HepG2 (cell line): ENCODE results near the gene PHKG1. TPM values are rescaled to one million over a fixed set of nuclear protein-coding genes. Genes with fewer than 3 reads are reported as not detected.
A peak's percentile ranks its signal among the peaks of the same experiment; 100 is the strongest.

ENCODE experiments used
- AFF4 ChIP-seq: sonication (generic); formaldehyde crosslinking; IDR thresholded peaks from 2 replicates; pipeline ENCODE4 v1.4.0; 2020; ENCODE audit warnings: missing genetic modification reagents
- DZIP1 ChIP-seq: sonication (generic); formaldehyde crosslinking; IDR thresholded peaks from 2 replicates; pipeline ENCODE4 v1.5.0; 2020; ENCODE audit warnings: mild to moderate bottlenecking, missing genetic modification reagents
- HDAC1 ChIP-seq: sonication (generic); formaldehyde crosslinking; IDR thresholded peaks from 2 replicates; pipeline ENCODE4 v1.5.1; 2020; ENCODE audit warnings: mild to moderate bottlenecking, missing genetic modification reagents
- HMG20A ChIP-seq: IDR thresholded peaks from 2 replicates; pipeline ENCODE4 v1.6.1; 2016; ENCODE audit warnings: borderline replicate concordance
- IKZF4 ChIP-seq: sonication (generic); formaldehyde crosslinking; IDR thresholded peaks from 2 replicates; pipeline ENCODE4 v1.5.1; 2020; ENCODE audit warnings: borderline replicate concordance, mild to moderate bottlenecking, low read depth, missing genetic modification reagents; ENCODE audit errors: not compliant biosample characterization
- JARID2 ChIP-seq: sonication (generic); formaldehyde crosslinking; IDR thresholded peaks from 2 replicates; pipeline ENCODE4 v1.8.1; 2023; ENCODE audit warnings: missing genetic modification reagents, inconsistent platforms; ENCODE audit not compliant: insufficient replicate concordance
- KDM6A ChIP-seq: IDR thresholded peaks from 2 replicates; pipeline ENCODE4 v1.6.1; 2016; ENCODE audit warnings: low read depth
- LBX2 ChIP-seq: sonication (generic); formaldehyde crosslinking; IDR thresholded peaks from 2 replicates; pipeline ENCODE4 v1.5.0; 2020; ENCODE audit warnings: missing genetic modification reagents, mild to moderate bottlenecking, borderline replicate concordance
- LRRFIP1 ChIP-seq: sonication (generic); formaldehyde crosslinking; conservative IDR thresholded peaks from 2 replicates; pipeline ENCODE4 v1.4.0; 2020; ENCODE audit warnings: missing genetic modification reagents
- MEIS2 ChIP-seq: sonication (generic); formaldehyde crosslinking; IDR thresholded peaks from 2 replicates; pipeline ENCODE4 v1.9.0; 2021; ENCODE audit warnings: mild to moderate bottlenecking, missing genetic modification reagents
- NFE2L2 ChIP-seq: fragments of 150-350 bp; IDR thresholded peaks from 2 replicates; pipeline ENCODE4 v1.6.1; 2014; ENCODE audit warnings: low read length
- NFYC ChIP-seq: IDR thresholded peaks from 2 replicates; pipeline ENCODE4 v1.6.1; 2016; ENCODE audit warnings: missing genetic modification reagents, missing compliant biosample characterization
- PHB2 ChIP-seq: fragments of 450-650 bp; IDR thresholded peaks from 2 replicates; pipeline ENCODE4 v1.6.1; 2018; ENCODE audit not compliant: partially characterized antibody
- POLR2AphosphoS2 ChIP-seq: IDR thresholded peaks from 2 replicates; pipeline ENCODE4 v1.6.1; 2011; ENCODE audit warnings: low read depth, low read length, improper control_type of control experiment
- RNF2 ChIP-seq: fragments of 450-650 bp; conservative IDR thresholded peaks from 2 replicates; pipeline ENCODE4 v1.6.1; 2016; ENCODE audit warnings: low read depth
- ZFY ChIP-seq: sonication (generic); formaldehyde crosslinking; IDR thresholded peaks from 2 replicates; pipeline ENCODE4 v1.4.0; 2020; ENCODE audit warnings: missing genetic modification reagents
- ZNF274 ChIP-seq: sonication (generic); formaldehyde crosslinking; IDR thresholded peaks from 2 replicates; pipeline ENCODE4 v1.5.1; 2020; ENCODE audit warnings: mild to moderate bottlenecking, missing genetic modification reagents
- ZNF326 ChIP-seq: sonication (generic); formaldehyde crosslinking; IDR thresholded peaks from 2 replicates; pipeline ENCODE4 v1.4.0; 2020; ENCODE audit warnings: missing genetic modification reagents, borderline replicate concordance
- ZNF607 ChIP-seq: sonication (generic); formaldehyde crosslinking; IDR thresholded peaks from 2 replicates; pipeline ENCODE4 v1.5.1; 2020; ENCODE audit warnings: missing genetic modification reagents, mild to moderate bottlenecking, borderline replicate concordance
- polyA plus RNA-seq, 8 experiments: library from polyadenylated mRNA; depleted of rRNA in 3 of 8; stranded (reverse) in 7 of 8; unstranded in 1 of 8; fragments of >200 nt; fragmentation: Illumina TruSeq in 4 of 8; extraction: Trizol in 4 of 8; gene quantifications; 2 replicates each; pipeline versions ENCODE4 v1.2.1 to v1.2.3, GENCODE V29; 2011 to 2016; ENCODE audit warnings: low read depth in 4 of 8, missing spikeins in 1 of 8, mixed read lengths in 1 of 8; ENCODE audit not compliant: insufficient read depth in 1 of 8
- total RNA-seq, 5 experiments: library from RNA; depleted of rRNA; stranded (reverse); fragments of >200 nt; fragmentation: Illumina TruSeq; extraction: Trizol; gene quantifications; 2 replicates each; pipeline ENCODE4 v1.2.3, GENCODE V29; 2016; ENCODE audit warnings: low read depth in 1 of 5

The PHKG1 gene
- total and polyA plus RNA-seq, 2 of the 13 experiments (the other 11 are each of a cell fraction or from before 2014, with no cell fraction given): 0.44 to 0.71 TPM

- TF ChIP-seq HDAC1 (CRISPR knock-in tag) (peak; percentile 50), LBX2 (CRISPR knock-in tag) (no peak), IKZF4 (CRISPR knock-in tag) (no peak), ZFY (CRISPR knock-in tag) (no peak), NFYC (CRISPR knock-in tag) (no peak), DZIP1 (CRISPR knock-in tag) (no peak), KDM6A (no peak), RNF2 (no peak), MEIS2 (CRISPR knock-in tag) (no peak), ZNF274 (CRISPR knock-in tag) (0 out of 2 replicates have a peak, but pooled peaks have one; percentile 48), AFF4 (CRISPR knock-in tag) (no peak), LRRFIP1 (CRISPR knock-in tag) (no peak), ZNF607 (CRISPR knock-in tag) (no peak), ZNF326 (no peak), NFE2L2 (no peak), HMG20A (CRISPR knock-in tag) (0 out of 2 replicates have a peak, but pooled peaks have one; percentile 27), JARID2 (no peak), POLR2AphosphoS2 (no peak), PHB2 (no peak)
Observed at GRCh38 chr7:56079450-56080185, 13.1 kb downstream of the PHKG1 start (continued).
